K562 (cell line): ENCODE measurements around the gene PLXDC2.

ENCODE experiments used
- ATF7 ChIP-seq: fragments of 450-650 bp; IDR thresholded peaks from 2 replicates; pipeline ENCODE4 v1.7.1; 2014; ENCODE audit warnings: mild to moderate bottlenecking, moderate library complexity
- CEBPB ChIP-seq: fragments of 450-650 bp; IDR thresholded peaks from 2 replicates; pipeline ENCODE4 v1.6.1; 2016; ENCODE audit warnings: missing genetic modification characterization, missing compliant biosample characterization
- CHCHD3 ChIP-seq: fragments of 250-450 bp; sonication (Bioruptor Pico); IDR thresholded peaks from 2 replicates; pipeline ENCODE4 v2.1.2; 2022; ENCODE audit warnings: mild to moderate bottlenecking
- CXXC5 ChIP-seq: fragments of 250-450 bp; sonication (Bioruptor Pico); IDR thresholded peaks from 2 replicates; pipeline ENCODE4 v1.8.0; 2022; ENCODE audit warnings: inconsistent platforms, mild to moderate bottlenecking, moderate library complexity
- DNMT1 ChIP-seq: fragments of 450-650 bp; IDR thresholded peaks from 2 replicates; pipeline ENCODE4 v1.6.1; 2016; ENCODE audit warnings: antibody characterized with exemption, mild to moderate bottlenecking
- GABPB1 ChIP-seq: sonication (generic); formaldehyde crosslinking; IDR thresholded peaks from 2 replicates; pipeline ENCODE4 v1.8.0; 2022; ENCODE audit warnings: mild to moderate bottlenecking, missing genetic modification reagents
- RBBP5 ChIP-seq: fragments of 200-600 bp; sonication (generic); IDR thresholded peaks from 2 replicates; pipeline ENCODE4 v1.6.1; 2012; ENCODE audit warnings: borderline replicate concordance, mild to moderate bottlenecking, low read length, control low read depth, inconsistent platforms; ENCODE audit not compliant: insufficient read depth, poor library complexity, severe bottlenecking
- SIX5 ChIP-seq, 2 experiments: IDR thresholded peaks; 2 replicates each; pipeline ENCODE4 v1.6.1; 2011; ENCODE audit warnings: low read length in 2 of 2, borderline replicate concordance in 1 of 2, low read depth in 1 of 2, mild to moderate bottlenecking in 1 of 2, moderate library complexity in 1 of 2; ENCODE audit not compliant: insufficient read depth in 1 of 2
- SMAD1 ChIP-seq: fragments of 150-350 bp; IDR thresholded peaks from 2 replicates; pipeline ENCODE4 v1.6.1; 2014; ENCODE audit warnings: low read length, low read depth; ENCODE audit not compliant: partially characterized antibody
- TEAD4 ChIP-seq, 2 experiments: sonication (generic) in 1 of 2; formaldehyde crosslinking in 1 of 2; IDR thresholded peaks; 2 replicates each; pipeline versions ENCODE4 v1.6.1 to v1.8.0; 2012 to 2022; ENCODE audit warnings: borderline replicate concordance in 1 of 2, inconsistent platforms in 1 of 2, low read length in 1 of 2, mild to moderate bottlenecking in 1 of 2, missing genetic modification reagents in 1 of 2
- THRAP3 ChIP-seq: fragments of 450-650 bp; IDR thresholded peaks from 2 replicates; pipeline ENCODE4 v1.6.1; 2016; ENCODE audit warnings: mild to moderate bottlenecking, inconsistent platforms, borderline replicate concordance
- ZNF263 ChIP-seq: sonication (generic); formaldehyde crosslinking; IDR thresholded peaks from 2 replicates; pipeline ENCODE4 v1.8.0; 2022; ENCODE audit warnings: mild to moderate bottlenecking, missing genetic modification reagents, borderline replicate concordance
- TF ChIP-seq, protein P1 (sequence below), 3 experiments: IDR thresholded peaks in 2 of 3; conservative IDR thresholded peaks in 1 of 3; 2 replicates each; pipeline ENCODE4 v1.5.1; 2011 to 2012; ENCODE audit warnings: low read length in 3 of 3, mild to moderate bottlenecking in 3 of 3, control low read depth in 2 of 3, improper control_type of control experiment in 1 of 3, inconsistent platforms in 1 of 3, low read depth in 1 of 3, mixed read lengths in 1 of 3, moderate library complexity in 1 of 3; ENCODE audit not compliant: insufficient read depth in 2 of 3

DNA sequence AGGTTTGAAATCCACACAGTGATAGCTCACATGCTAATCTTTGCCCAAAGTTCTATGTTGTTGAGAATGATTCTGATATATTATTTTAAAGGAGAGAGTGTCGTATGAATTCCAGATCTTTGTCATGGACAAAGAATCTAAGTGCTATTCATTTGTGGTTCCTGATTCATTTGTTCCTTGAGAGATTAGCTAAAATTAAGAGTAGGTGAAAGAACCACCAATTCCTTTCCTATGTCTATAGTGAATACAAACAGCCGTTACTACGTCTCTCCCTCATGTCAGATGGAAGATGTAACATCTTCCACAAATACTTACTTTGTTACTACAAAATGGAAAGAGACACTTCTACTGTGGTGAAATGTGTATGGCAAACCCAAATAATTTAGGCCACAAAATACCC lies 3.3 kb upstream of the PLXDC2 start:
- TF ChIP-seq RBBP5, result no peak
- no peak for TF ChIP-seq CEBPB (tag)
- TF ChIP-seq GABPB1 (CRISPR knock-in tag), result no peak
- TF ChIP-seq, protein P1, sequence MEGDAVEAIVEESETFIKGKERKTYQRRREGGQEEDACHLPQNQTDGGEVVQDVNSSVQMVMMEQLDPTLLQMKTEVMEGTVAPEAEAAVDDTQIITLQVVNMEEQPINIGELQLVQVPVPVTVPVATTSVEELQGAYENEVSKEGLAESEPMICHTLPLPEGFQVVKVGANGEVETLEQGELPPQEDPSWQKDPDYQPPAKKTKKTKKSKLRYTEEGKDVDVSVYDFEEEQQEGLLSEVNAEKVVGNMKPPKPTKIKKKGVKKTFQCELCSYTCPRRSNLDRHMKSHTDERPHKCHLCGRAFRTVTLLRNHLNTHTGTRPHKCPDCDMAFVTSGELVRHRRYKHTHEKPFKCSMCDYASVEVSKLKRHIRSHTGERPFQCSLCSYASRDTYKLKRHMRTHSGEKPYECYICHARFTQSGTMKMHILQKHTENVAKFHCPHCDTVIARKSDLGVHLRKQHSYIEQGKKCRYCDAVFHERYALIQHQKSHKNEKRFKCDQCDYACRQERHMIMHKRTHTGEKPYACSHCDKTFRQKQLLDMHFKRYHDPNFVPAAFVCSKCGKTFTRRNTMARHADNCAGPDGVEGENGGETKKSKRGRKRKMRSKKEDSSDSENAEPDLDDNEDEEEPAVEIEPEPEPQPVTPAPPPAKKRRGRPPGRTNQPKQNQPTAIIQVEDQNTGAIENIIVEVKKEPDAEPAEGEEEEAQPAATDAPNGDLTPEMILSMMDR (IDR thresholded peaks at IDR 0.05 in 2 of 3, conservative IDR thresholded peaks at IDR 0.05 in 1 of 3; ENCODE audit: insufficient read depth in 2 of 3, low read depth in 1 of 3, low read length in 3 of 3), result no peak
- TF ChIP-seq ZNF263 (CRISPR knock-in tag), result no peak
- TF ChIP-seq SMAD1, result no peak
- TF ChIP-seq DNMT1, result no peak
- TF ChIP-seq THRAP3, result no peak
- no peak for TF ChIP-seq CXXC5
- TF ChIP-seq CHCHD3 (CRISPR knock-in tag), result no peak
- TF ChIP-seq SIX5 (IDR thresholded peaks at IDR 0.05; ENCODE audit: borderline replicate concordance in 1 of 2, insufficient read depth in 1 of 2, low read depth in 1 of 2, low read length in 2 of 2), result no peak
- TF ChIP-seq ATF7, result no peak
- TF ChIP-seq TEAD4 (IDR thresholded peaks at IDR 0.05; ENCODE audit: low read length), result no peak
- TF ChIP-seq TEAD4 (CRISPR knock-in tag; IDR thresholded peaks at IDR 0.05; ENCODE audit: borderline replicate concordance), result no peak
